H1 (cell line): ENCODE measurements around the gene SHTN1. TPM values are rescaled to one million over a fixed set of nuclear protein-coding genes. Genes with fewer than 3 reads are reported as not detected.

Experiments
- CTCF ChIA-PET: fragments of 300-600 bp; sonication (Branson Sonifier 250); formaldehyde crosslinking; loops from one replicate; lab custom pipeline; 2021; ENCODE audit not compliant: partially characterized antibody; lab: Charles Lee
- POLR2A ChIA-PET: fragments of 300-600 bp; sonication (Branson Sonifier 250); formaldehyde crosslinking; loops from one replicate; lab custom pipeline; 2021; ENCODE audit warnings: inconsistent platforms; ENCODE audit not compliant: partially characterized antibody; lab: Charles Lee
- DNase-seq, 2 experiments: peaks; one replicate each; pipeline versions ENCODE4 v3.0.0 to v3.0.0-alpha.2; 2010 to 2022; ENCODE audit warnings: low spot score in 2 of 2, low read depth in 1 of 2, mixed read lengths in 1 of 2
- FAIRE-seq: peaks from 2 replicates; lab custom pipeline; 2011; peaks lifted over from hg19 to GRCh38; lab: Jason Lieb, UNC
- H2AFZ ChIP-seq: 2 replicates; pipeline ENCODE4 v1.8.1; 2012; ENCODE audit warnings: low read length, inconsistent platforms
- H2AK5ac ChIP-seq: 2 replicates; pipeline ENCODE4 v1.6.1; 2013; ENCODE audit warnings: low read depth, low read length
- H2BK120ac ChIP-seq: replicated peaks from 2 replicates; pipeline ENCODE3; 2013; ENCODE audit warnings: low read depth, low read length, inconsistent platforms
- H2BK12ac ChIP-seq: 2 replicates; pipeline ENCODE4 v1.6.1; 2013; ENCODE audit warnings: low read depth, low read length
- H2BK15ac ChIP-seq: 2 replicates; pipeline ENCODE4 v1.6.1; 2013; ENCODE audit warnings: low read length
- H2BK20ac ChIP-seq: 2 replicates; pipeline ENCODE4 v1.6.1; 2013; ENCODE audit warnings: low read length
- H2BK5ac ChIP-seq: 2 replicates; pipeline ENCODE4 v1.6.1; 2013; ENCODE audit warnings: low read depth, low read length
- H3K14ac ChIP-seq: 2 replicates; pipeline ENCODE4 v1.6.1; 2013; ENCODE audit warnings: inconsistent platforms; ENCODE audit not compliant: insufficient read length
- H3K18ac ChIP-seq: 2 replicates; pipeline ENCODE4 v1.6.1; 2013; ENCODE audit warnings: low read length; ENCODE audit errors: extremely low read depth
- H3K23ac ChIP-seq: 2 replicates; pipeline ENCODE4 v1.6.1; 2013; ENCODE audit warnings: inconsistent platforms; ENCODE audit not compliant: insufficient read length
- H3K23me2 ChIP-seq: 2 replicates; pipeline ENCODE4 v1.6.1; 2013; ENCODE audit warnings: low read depth, low read length
- H3K27ac ChIP-seq: 2 replicates; pipeline ENCODE4 v1.6.1; 2011; ENCODE audit warnings: low read depth, low read length, inconsistent platforms
- H3K27me3 ChIP-seq, 4 experiments: replicated peaks in 1 of 4; 1 replicate in 1 of 4; 2 replicates in 3 of 4; pipeline versions ENCODE4 v1.6.1 to v1.8.1; 2011 to 2013; ENCODE audit warnings: low read length in 3 of 4, mild to moderate bottlenecking in 3 of 4, inconsistent platforms in 2 of 4, mixed read lengths in 2 of 4, moderate library complexity in 1 of 4; ENCODE audit not compliant: control insufficient read depth in 3 of 4, insufficient read depth in 3 of 4; ENCODE audit errors: extremely low read depth in 1 of 4
- H3K36me3 ChIP-seq, 4 experiments: 2 replicates each; pipeline versions ENCODE4 v1.6.1 to v1.8.1; 2011 to 2013; ENCODE audit warnings: mild to moderate bottlenecking in 4 of 4, low read length in 3 of 4, moderate library complexity in 2 of 4, control low read depth in 1 of 4, inconsistent platforms in 1 of 4; ENCODE audit not compliant: insufficient read depth in 4 of 4, control insufficient read depth in 2 of 4
- H3K4ac ChIP-seq: replicated peaks from 2 replicates; pipeline ENCODE3; 2013; ENCODE audit warnings: low read length, low read depth, mixed read lengths, inconsistent platforms; ENCODE audit not compliant: insufficient read length
- H3K4me1 ChIP-seq, 4 experiments: replicated peaks in 1 of 4; 1 replicate in 1 of 4; 2 replicates in 3 of 4; pipeline versions ENCODE4 v1.6.1 to v1.8.1; 2011 to 2013; ENCODE audit warnings: low read length in 3 of 4, inconsistent platforms in 2 of 4, mixed read lengths in 1 of 4; ENCODE audit not compliant: insufficient read depth in 4 of 4, control insufficient read depth in 3 of 4
- H3K4me2 ChIP-seq, 2 experiments: 2 replicates each; pipeline versions ENCODE4 v1.6.1 to v1.8.1; 2011 to 2013; ENCODE audit warnings: low read depth in 2 of 2, low read length in 2 of 2, control low read depth in 1 of 2, inconsistent platforms in 1 of 2, mild to moderate bottlenecking in 1 of 2; ENCODE audit not compliant: insufficient read depth in 1 of 2
- H3K4me3 ChIP-seq, 4 experiments: fragments of 200-600, 300-600 bp in 1 of 4; sonication (generic), shearing (Covaris generic), sonication (Bioruptor Twin) in 1 of 4; 2 replicates each; pipeline versions ENCODE4 v1.5.1 to v1.8.1; 2011 to 2016; ENCODE audit warnings: low read length in 4 of 4, low read depth in 3 of 4, control low read depth in 2 of 4, inconsistent platforms in 2 of 4, mild to moderate bottlenecking in 2 of 4, mixed read lengths in 1 of 4, moderate library complexity in 1 of 4; ENCODE audit not compliant: insufficient read depth in 2 of 4; ENCODE audit errors: extremely low read depth in 1 of 4
- H3K56ac ChIP-seq: replicated peaks from 2 replicates; pipeline ENCODE3; 2013; ENCODE audit warnings: low read depth, mild to moderate bottlenecking, mixed read lengths, low read length, inconsistent platforms; ENCODE audit not compliant: insufficient read length
- H3K79me1 ChIP-seq: 2 replicates; pipeline ENCODE4 v1.6.1; 2013; ENCODE audit warnings: low read depth, low read length, control low read depth
- H3K79me2 ChIP-seq, 2 experiments: 2 replicates each; pipeline versions ENCODE4 v1.6.1 to v1.8.1; 2012 to 2013; ENCODE audit warnings: low read length in 2 of 2, mild to moderate bottlenecking in 2 of 2, inconsistent platforms in 1 of 2; ENCODE audit not compliant: insufficient read depth in 2 of 2, control insufficient read depth in 1 of 2
- H3K9ac ChIP-seq, 4 experiments: replicated peaks in 1 of 4; 1 replicate in 1 of 4; 2 replicates in 3 of 4; pipeline versions ENCODE4 v1.6.1 to v1.8.1; 2011 to 2013; ENCODE audit warnings: low read depth in 3 of 4, low read length in 3 of 4, control low read depth in 2 of 4, mild to moderate bottlenecking in 2 of 4, moderate library complexity in 2 of 4, inconsistent platforms in 1 of 4; ENCODE audit errors: extremely low read depth in 1 of 4
- H3K9me3 ChIP-seq, 2 experiments: 2 replicates each; pipeline versions ENCODE4 v1.6.1 to v1.8.1; 2012 to 2013; ENCODE audit warnings: mild to moderate bottlenecking in 2 of 2, moderate library complexity in 2 of 2, control low read depth in 1 of 2, inconsistent platforms in 1 of 2, low read depth in 1 of 2, low read length in 1 of 2, mixed read lengths in 1 of 2; ENCODE audit not compliant: insufficient read depth in 2 of 2
- H4K20me1 ChIP-seq, 2 experiments: replicated peaks in 1 of 2; 2 replicates each; pipeline versions ENCODE3 to v1.8.1; 2011 to 2013; ENCODE audit warnings: inconsistent platforms in 2 of 2, low read length in 2 of 2, mild to moderate bottlenecking in 1 of 2; ENCODE audit not compliant: insufficient read depth in 2 of 2, control insufficient read depth in 1 of 2
- H4K5ac ChIP-seq: 2 replicates; pipeline ENCODE4 v1.6.1; 2013; ENCODE audit warnings: low read length, low read depth, mixed read lengths, inconsistent platforms; ENCODE audit not compliant: insufficient read length
- H4K8ac ChIP-seq: 2 replicates; pipeline ENCODE4 v1.8.0; 2013; ENCODE audit warnings: mild to moderate bottlenecking, moderate library complexity, low read length, inconsistent platforms; ENCODE audit not compliant: insufficient read depth; ENCODE audit errors: extremely low read depth
- H4K91ac ChIP-seq: replicated peaks from 2 replicates; pipeline ENCODE3; 2013; ENCODE audit warnings: low read length, mixed read lengths, inconsistent platforms; ENCODE audit not compliant: insufficient read length
- POU5F1 ChIP-seq: IDR thresholded peaks from 2 replicates; pipeline ENCODE4 v1.6.1; 2011; ENCODE audit warnings: low read depth, mild to moderate bottlenecking, low read length, moderate library complexity
- ZNF274 ChIP-seq: IDR thresholded peaks from 2 replicates; pipeline ENCODE4 v1.7.0; 2012; ENCODE audit warnings: low read length, borderline replicate concordance; ENCODE audit errors: extremely low read depth
- WGBS, 2 experiments: shearing (Covaris generic) in 1 of 2; methylation state at CpG; one replicate each; pipeline versions ENCODE4 v1.1.6 to v1.1.7; 2013 to 2015; ENCODE audit warnings: low lambda C conversion rate in 2 of 2, mixed read lengths in 2 of 2, inconsistent platforms in 1 of 2, low coverage in 1 of 2, missing lambda C conversion rate in 1 of 2; ENCODE audit not compliant: insufficient replicate concordance in 2 of 2, insufficient coverage in 1 of 2, insufficient read length in 1 of 2; ENCODE audit errors: extremely low coverage in 1 of 2, missing lambda C conversion rate in 1 of 2; 5-methylcytosine and 5-hydroxymethylcytosine counted together
- polyA plus RNA-seq, 7 experiments: library from polyadenylated mRNA; depleted of rRNA in 3 of 7; stranded (reverse) in 5 of 7; unstranded in 2 of 7; fragments of >200 nt in 5 of 7; fragments of 200-250 nt in 2 of 7; gene quantifications; 1 replicate in 5 of 7; 2 replicates in 1 of 7; 4 replicates in 1 of 7; pipeline versions ENCODE4 v1.2.1 to v1.2.3, GENCODE V29; 2011 to 2013; ENCODE audit warnings: missing spikeins in 2 of 7, mixed read lengths in 2 of 7
- total RNA-seq: library from RNA; stranded (reverse); fragmentation: NEBNext Ultra II Directional; extraction: Animal tissue kit (Norgen Biotek cat#: 25700); gene quantifications from 2 replicates; pipeline ENCODE4 v1.2.1, GENCODE V29; 2021

SHTN1 gene
- total and polyA plus RNA-seq, 2 of the 8 experiments (the other 6 are each of a cell fraction or from before 2014, with no cell fraction given), result 3.3 to 12.7 TPM

- H3K4me3 ChIP-seq, result no peak overlapping the region
- WGBS, 2 experiments, result 80% methylated on average over 4 of the region's 4 CpGs; no CpG with 5 or more reads in 1 of the 2 experiments
- ChIA-PET CTCF (interaction anchor here (0.7 to 1.0 kb wide), 3 partner anchors 19 to 306 kb away, joined by 3 to 4 read pairs (median 3); no protein-coding TSS in a partner anchor), POLR2A (no interaction called here)
- H3K23me2 ChIP-seq, result no peaks in the 10 kb centered on the region
- H2BK120ac ChIP-seq, result no peak overlapping the region
- no peak overlapping the region for H3K56ac ChIP-seq
- peaks cover 0 to 13% (median 3%) of the 10 kb centered on the region in 4 experiments; a peak in 3 of 7 replicates for H3K4me1 ChIP-seq
- H3K79me2 ChIP-seq, result no peaks in the 10 kb centered on the region
- no peak overlapping the region for H2AFZ ChIP-seq
- no peak overlapping the region for H3K4me2 ChIP-seq
- TF ChIP-seq ZNF274 (no peak), POU5F1 (no peak)
- no peak overlapping the region for H2AK5ac ChIP-seq
- H4K8ac ChIP-seq, result no peak overlapping the region
- no peak overlapping the region for H4K91ac ChIP-seq
- no peak overlapping the region for H3K27ac ChIP-seq
- H3K4ac ChIP-seq, result no peak overlapping the region
- DNase-seq (no peak), FAIRE-seq (no peak)
- no peak overlapping the region for H2BK5ac ChIP-seq
- H3K23ac ChIP-seq, result no peak overlapping the region
- H3K14ac ChIP-seq, result no peak overlapping the region
- H3K18ac ChIP-seq, result no peak overlapping the region
- H4K5ac ChIP-seq, result no peak overlapping the region
- no peak overlapping the region for H2BK12ac ChIP-seq
- no peak overlapping the region for H3K9ac ChIP-seq
- peaks cover 0 to 4% of the 10 kb centered on the region in 2 experiments; a peak in 1 of 4 replicates for H3K9me3 ChIP-seq
- H4K20me1 ChIP-seq, result no peaks in the 10 kb centered on the region
- no peak overlapping the region for H2BK20ac ChIP-seq
- H3K27me3 ChIP-seq, result peaks cover 0 to 1% (median 0%) of the 10 kb centered on the region in 4 experiments; a peak in 2 of 7 replicates
- H2BK15ac ChIP-seq, result no peak overlapping the region
- no peaks in the 10 kb centered on the region for H3K79me1 ChIP-seq
- no peaks in the 10 kb centered on the region; a peak in 2 of 8 replicates for H3K36me3 ChIP-seq
Observed at GRCh38 chr10:116868722-116869121, 136.3 kb downstream of the SHTN1 start.
